H54 (cell line): ENCODE results near the gene ARHGEF3.
"Not testable (repeated sequence)": the region's sequence is repeated elsewhere in the genome, so short reads cannot be mapped to it uniquely, and the experiment has no call there.

Source experiments
- DNase-seq: peaks from one replicate; pipeline ENCODE4 v3.0.0; 2011; ENCODE audit warnings: low spot score, mixed read lengths; ENCODE audit not compliant: insufficient read length
- FAIRE-seq: peaks from 3 replicates; lab custom pipeline; 2011; peaks lifted over from hg19 to GRCh38; lab: Jason Lieb, UNC
- POLR2A ChIP-seq: IDR thresholded peaks from 2 replicates; pipeline ENCODE4 v1.6.1; 2011; ENCODE audit warnings: low read depth, mild to moderate bottlenecking, low read length

The ARHGEF3 gene

DNA sequence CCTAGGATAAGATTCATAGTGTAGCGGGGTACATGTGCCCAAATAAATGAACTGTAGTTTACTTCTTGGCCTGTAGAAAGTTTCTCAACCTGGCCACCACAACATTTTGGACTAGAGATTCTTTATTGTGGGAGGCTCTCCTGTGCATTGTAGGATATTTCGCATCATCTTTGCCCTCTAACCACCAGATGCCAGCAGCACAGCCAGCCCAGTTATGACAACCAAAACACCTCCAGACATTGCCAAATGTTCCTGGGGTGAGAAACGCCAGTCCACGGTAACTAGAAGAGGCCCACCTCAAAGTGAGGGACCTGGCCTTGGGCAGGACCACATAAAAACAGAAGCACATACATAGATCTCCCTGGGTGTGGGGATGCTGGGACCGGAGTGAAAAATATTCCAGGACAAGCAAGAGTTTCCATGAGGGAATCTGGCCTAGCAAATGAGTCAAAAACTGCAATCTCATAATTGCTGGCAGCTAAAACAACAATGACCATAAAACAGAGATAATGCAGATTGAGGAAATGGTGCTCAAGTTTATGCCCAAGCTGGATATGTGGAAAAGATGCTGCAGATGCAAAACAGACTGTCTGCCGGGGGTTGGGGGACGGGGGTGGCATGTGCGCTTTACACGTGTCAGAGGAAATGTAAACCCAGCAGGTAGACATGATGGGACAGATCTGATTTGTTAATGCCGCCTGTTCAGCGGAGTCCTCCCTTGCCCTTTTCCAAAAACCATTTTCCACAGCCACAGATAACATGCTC is 39.7 kb downstream of the ARHGEF3 start:
- DNase-seq (no peak), FAIRE-seq (no peak)
- no peak for TF ChIP-seq POLR2A

DNA sequence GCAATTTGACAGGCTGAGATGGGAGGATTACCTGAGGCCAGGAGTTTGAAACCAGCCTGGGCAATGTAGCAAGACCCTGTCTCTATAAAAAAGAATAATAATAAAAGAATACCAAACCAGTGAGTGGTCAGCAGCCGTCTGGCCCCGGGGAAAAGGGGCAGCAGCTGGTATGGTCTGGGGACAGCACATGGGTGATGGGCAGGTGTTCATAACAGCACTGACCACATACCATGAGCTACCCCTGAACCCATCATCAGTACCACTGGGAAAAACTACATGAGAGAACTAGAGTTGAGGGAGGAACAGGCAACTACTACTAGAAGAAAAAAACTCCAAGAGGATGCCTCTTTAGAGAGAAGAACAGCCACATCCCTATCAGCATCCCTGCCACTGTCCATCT is 40.7 kb downstream of the ARHGEF3 start:
- no peak for TF ChIP-seq POLR2A

GRCh38 chr3:56759532-56759931 is 42.2 kb downstream of the ARHGEF3 start:
- no peak for DNase-seq
- no peak for FAIRE-seq
- TF ChIP-seq POLR2A: no peak

More for the DNA sequence above, 40.7 kb downstream of the ARHGEF3 start:
- FAIRE-seq (no peak), DNase-seq (no peak)

DNA sequence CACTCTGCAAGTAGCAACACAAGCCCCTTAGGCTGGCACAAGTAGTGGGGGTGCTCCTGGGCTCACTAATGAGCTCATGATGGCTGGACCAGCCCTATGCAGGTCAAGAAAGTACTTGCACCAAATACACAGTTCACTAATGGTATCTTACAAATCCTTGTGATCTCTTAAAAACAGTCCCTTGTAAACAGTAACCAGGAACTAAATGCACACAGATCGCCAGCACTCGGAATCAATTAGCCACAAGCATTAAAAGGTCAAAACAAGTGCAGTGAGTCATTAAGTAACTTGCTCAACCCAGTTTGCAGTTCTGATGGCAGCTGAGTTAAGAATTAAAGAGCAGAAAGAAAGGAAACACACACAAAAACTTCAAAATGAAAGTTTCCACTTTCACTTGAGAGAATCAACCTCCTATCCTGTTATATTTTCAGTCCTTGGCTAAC is 43.2 kb downstream of the ARHGEF3 start:
- DNase-seq: peak; percentile 51
- FAIRE-seq: no peak
- TF ChIP-seq POLR2A: no peak

DNA sequence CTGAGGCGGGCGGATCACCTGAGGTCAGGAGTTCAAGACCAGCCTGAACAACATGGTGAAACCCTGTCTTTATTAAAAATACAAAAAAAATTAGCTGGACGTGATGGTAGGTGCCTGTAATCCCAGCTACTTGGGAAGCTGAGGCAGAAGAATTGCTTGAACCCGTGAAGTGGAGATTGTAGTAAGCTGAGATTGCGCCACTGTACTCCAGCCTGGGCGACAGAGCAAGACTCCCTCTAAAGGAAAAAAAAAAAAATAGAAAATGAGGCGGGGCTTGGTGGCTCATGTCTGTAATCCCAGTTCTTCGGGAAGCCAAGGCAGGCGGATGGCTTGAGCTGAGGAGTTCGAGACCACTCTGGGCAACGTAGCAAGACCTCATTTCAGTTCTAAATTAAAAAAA is 43.7 kb downstream of the ARHGEF3 start:
- DNase-seq, FAIRE-seq: not testable (repeated sequence)

- FAIRE-seq (no peak), DNase-seq (no peak)
- TF ChIP-seq POLR2A: no peak
Observed at GRCh38 chr3:56754741-56755417, 46.9 kb downstream of the ARHGEF3 start.

- FAIRE-seq (no peak), DNase-seq (no peak)
- TF ChIP-seq POLR2A: no peak
Observed at GRCh38 chr3:56753206-56753820, 48.4 kb downstream of the ARHGEF3 start.

DNA sequence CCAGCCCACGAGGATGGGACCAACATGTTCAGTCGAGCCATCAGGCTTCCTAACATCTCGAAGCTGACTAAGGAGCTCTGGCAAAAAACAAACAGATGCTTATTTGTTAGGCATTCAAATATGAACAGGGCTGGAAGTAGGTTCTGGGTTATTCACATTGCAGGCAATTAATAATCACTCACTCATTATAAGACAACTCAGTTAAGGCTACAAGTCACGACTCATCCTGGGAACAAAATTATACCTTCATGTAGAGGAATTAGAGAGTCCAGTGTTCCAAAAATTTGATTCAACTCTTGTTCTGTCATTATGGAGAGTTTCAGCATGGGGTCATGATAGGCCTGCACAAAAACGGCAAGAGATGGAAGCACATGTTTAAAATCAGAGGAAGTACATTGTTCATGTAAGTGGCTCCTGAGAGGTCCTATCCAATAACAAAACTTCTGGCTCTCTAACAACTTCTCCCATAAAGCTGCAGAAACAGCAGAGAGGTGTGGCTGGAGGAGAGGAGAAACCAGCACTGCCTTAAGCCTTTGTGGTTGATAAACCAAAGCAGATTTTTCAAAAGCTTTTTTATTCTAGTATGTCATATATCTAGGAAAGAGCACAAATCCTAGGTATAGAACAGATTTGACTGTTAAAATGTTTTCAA is 50.6 kb downstream of the ARHGEF3 start:
- TF ChIP-seq POLR2A: no peak
- DNase-seq: no peak
- no peak for FAIRE-seq

GRCh38 chr3:56748663-56749231 is 53.0 kb downstream of the ARHGEF3 start:
- no peak for TF ChIP-seq POLR2A
- no peak for DNase-seq
- FAIRE-seq: no peak

DNA sequence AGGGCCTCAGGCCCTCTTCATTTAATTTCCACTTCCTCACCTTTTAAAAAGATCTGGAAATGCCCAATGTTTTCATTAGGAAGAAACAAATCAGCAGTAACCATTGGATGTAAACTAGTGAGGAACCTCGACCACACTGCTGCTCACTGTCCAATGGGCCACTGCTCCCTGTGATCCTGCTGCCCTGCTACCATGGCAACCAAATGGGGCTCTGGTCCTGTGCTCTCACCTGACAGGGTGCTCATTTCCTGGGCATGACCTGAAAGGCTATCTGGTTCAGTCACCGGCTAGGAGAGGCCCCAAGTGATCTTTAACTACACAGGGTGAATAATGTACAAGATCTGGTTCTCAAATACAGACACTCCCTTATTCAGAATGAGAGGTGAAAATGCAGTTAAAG is 54.6 kb downstream of the ARHGEF3 start:
- DNase-seq: no peak
- FAIRE-seq: no peak
- TF ChIP-seq POLR2A: no peak

DNA sequence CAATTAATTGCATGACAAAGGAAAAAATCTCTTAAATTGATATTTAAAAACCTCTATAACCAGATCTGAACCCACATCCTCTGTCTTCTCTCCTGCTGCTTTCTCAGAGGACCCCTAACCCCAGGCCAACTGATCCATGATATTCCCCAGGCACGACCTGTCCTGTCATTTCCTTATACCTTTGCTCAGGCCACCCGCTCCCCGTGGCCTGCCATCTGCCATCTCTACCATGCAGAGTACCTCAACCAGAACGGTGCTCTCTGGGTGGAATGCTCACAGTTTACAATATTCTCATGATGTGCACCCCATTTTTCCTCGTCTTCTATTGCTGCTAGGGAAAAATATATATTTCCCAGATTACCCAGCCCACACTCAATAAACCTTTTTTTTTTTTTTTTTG is 57.7 kb downstream of the ARHGEF3 start:
- no peak for TF ChIP-seq POLR2A

DNA sequence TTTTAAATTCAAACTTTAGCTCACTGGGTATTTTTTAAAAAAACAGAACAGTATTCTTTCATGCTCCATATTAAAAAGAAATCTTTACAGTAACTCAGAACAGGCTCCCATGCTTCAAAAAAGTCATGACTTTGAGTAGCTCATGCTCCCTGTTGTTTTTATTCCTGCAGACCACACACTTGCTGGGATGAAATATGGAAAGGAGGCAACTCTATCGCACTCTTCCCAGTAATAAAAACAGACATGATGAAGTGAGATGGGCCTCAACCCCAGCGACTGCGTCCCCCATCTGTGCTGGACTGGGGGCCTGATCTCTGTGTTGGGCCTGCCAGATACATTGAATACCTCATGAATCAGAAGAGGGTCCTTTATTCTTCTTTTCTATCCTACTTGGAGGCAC is 58.9 kb downstream of the ARHGEF3 start:
- DNase-seq (no peak), FAIRE-seq (no peak)
- no peak for TF ChIP-seq POLR2A

More for the DNA sequence above, 57.7 kb downstream of the ARHGEF3 start:
- DNase-seq (no peak), FAIRE-seq (no peak)

DNA sequence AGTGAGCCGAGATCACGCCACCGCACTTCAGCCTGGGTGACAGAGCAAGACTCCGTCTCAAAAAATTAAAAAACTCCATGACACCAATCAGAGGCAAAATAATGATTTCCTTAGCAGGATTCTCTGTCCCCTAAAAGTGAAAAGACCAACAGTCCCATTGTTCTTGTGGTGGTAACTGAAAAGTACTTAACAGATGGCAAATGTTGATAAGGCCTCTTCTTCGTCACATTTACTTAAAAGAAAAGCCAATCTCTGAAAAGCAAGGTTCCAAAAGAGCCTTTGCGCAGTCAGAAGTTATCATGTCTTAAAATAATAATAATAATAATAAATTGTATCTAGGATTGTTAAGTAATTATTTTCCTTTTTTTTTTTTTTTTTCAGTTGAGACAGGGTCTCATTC is 62.7 kb downstream of the ARHGEF3 start:
- TF ChIP-seq POLR2A: no peak
- no peak for FAIRE-seq

More for the DNA sequence above, 62.7 kb downstream of the ARHGEF3 start:
- no peak for DNase-seq
